Measurements from ENCODE around the gene C2orf80.

- TF ChIP-seq MEF2A (IDR thresholded peaks at IDR 0.05; ENCODE audit: borderline replicate concordance, low read depth) (no peak), YY1 (IDR thresholded peaks at IDR 0.05; ENCODE audit: low read depth) (no peak), MAX (IDR thresholded peaks at IDR 0.05; ENCODE audit: low read depth) (no peak), SMC3 (IDR thresholded peaks at IDR 0.05; ENCODE audit: low read depth, low read length) (no peak), EP300 (IDR thresholded peaks at IDR 0.05; ENCODE audit: borderline replicate concordance in 1 of 2, low read depth in 1 of 2, low read length in 1 of 2) (no peak), CTCF (IDR thresholded peaks at IDR 0.05) (no peak)
These were observed 64.6 kb downstream of the C2orf80 start for GRCh38 chr2:208125251-208125650.
